ENCODE measurements around the gene BTN2A1.
A peak's percentile ranks its signal among the peaks of the same experiment; 100 is the strongest.
"Not testable (repeated sequence)": the region's sequence is repeated elsewhere in the genome, so short reads cannot be mapped to it uniquely, and the experiment has no call there.

Gene BTN2A1

GRCh38 chr6:26493258-26493657 is 35.5 kb downstream of the BTN2A1 start:
- no peak for DNase-seq (ENCODE audit: low read depth in 2 of 2)

- DNase-seq (ENCODE audit: low read depth in 2 of 2): no peak
These were observed 36.4 kb downstream of the BTN2A1 start for GRCh38 chr6:26494117-26494516.

- DNase-seq (ENCODE audit: low read depth in 2 of 2): no peak
These were observed 37.5 kb downstream of the BTN2A1 start for GRCh38 chr6:26495281-26495680.

GRCh38 chr6:26497610-26498009 is 39.9 kb downstream of the BTN2A1 start:
- DNase-seq (ENCODE audit: low read depth in 2 of 2): no peak

GRCh38 chr6:26500102-26500501 is 42.3 kb downstream of the BTN2A1 start, which contains the start of gene BTN1A1:
TSS of gene BTN1A1 (plus strand) at chr6:26500303. CDS start at chr6:26501287, 984 bp downstream.
- no peak for DNase-seq (ENCODE audit: low read depth in 2 of 2)

- DNase-seq (ENCODE audit: low read depth in 2 of 2): peak in 1 of 2 donors; percentile 13
These were observed 43.8 kb downstream of the BTN2A1 start for GRCh38 chr6:26501482-26501986.

GRCh38 chr6:26502165-26502564 is 44.4 kb downstream of the BTN2A1 start:
- DNase-seq (ENCODE audit: low read depth in 2 of 2): no peak

GRCh38 chr6:26502626-26503025 is 44.9 kb downstream of the BTN2A1 start:
- DNase-seq (ENCODE audit: low read depth in 2 of 2): no peak

- DNase-seq (ENCODE audit: low read depth in 2 of 2): no peak
These were observed 49.9 kb downstream of the BTN2A1 start for GRCh38 chr6:26507658-26508057.

GRCh38 chr6:26511033-26511432 is 53.3 kb downstream of the BTN2A1 start:
- DNase-seq (ENCODE audit: low read depth in 2 of 2): not testable (repeated sequence)

- no peak for DNase-seq (ENCODE audit: low read depth in 2 of 2)
These were observed 57.2 kb downstream of the BTN2A1 start for GRCh38 chr6:26514984-26515383.

GRCh38 chr6:26516481-26517427 is 59.0 kb downstream of the BTN2A1 start:
- DNase-seq (ENCODE audit: low read depth in 2 of 2): no peak
